ENCODE data around the gene FBLN5.

GRCh38 chr14:91942946-91943345 lies 4.5 kb downstream of the FBLN5 start:
- no peak for TF ChIP-seq CTCF (IDR thresholded peaks at IDR 0.05)
- no peak for TF ChIP-seq POLR2A (IDR thresholded peaks at IDR 0.05)

All from right lobe of liver (tissue), 4 donors.